GM12864 (cell line): ENCODE measurements around the gene AOPEP.

ENCODE experiments used
- DNase-seq: peaks from one replicate; pipeline ENCODE4 v3.0.0-alpha.2; 2011; ENCODE audit warnings: low read depth
- H3K4me3 ChIP-seq: 2 replicates; pipeline ENCODE4 v1.5.1; 2011; ENCODE audit warnings: mild to moderate bottlenecking, low read depth, low read length, control low read depth
- TF ChIP-seq, protein P1 (sequence below): IDR thresholded peaks from 2 replicates; pipeline ENCODE4 v1.5.1; 2011; ENCODE audit warnings: low read depth, mild to moderate bottlenecking, moderate library complexity, low read length, control low read depth, inconsistent platforms; ENCODE audit errors: missing control alignments

The AOPEP gene

DNA sequence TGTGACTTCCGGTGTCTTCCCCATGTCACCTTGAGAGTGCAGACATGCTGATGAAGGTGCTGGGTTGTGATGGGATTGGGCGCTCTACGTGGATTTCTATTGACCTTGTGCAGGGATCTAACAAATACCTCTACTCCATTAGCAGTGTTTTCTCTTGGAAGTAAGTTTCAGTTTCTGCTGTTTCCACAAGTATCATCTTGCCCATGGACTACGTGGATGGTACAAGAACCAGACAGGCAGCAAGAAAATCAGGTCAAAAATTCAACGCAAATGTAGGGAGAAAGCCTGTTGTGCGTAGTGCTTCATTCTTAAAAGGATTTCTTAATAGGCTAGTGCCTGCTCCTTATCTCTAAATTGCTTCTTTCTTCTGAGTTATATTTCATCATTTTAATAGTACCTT is 60.8 kb downstream of the AOPEP start:
- TF ChIP-seq, protein P1, sequence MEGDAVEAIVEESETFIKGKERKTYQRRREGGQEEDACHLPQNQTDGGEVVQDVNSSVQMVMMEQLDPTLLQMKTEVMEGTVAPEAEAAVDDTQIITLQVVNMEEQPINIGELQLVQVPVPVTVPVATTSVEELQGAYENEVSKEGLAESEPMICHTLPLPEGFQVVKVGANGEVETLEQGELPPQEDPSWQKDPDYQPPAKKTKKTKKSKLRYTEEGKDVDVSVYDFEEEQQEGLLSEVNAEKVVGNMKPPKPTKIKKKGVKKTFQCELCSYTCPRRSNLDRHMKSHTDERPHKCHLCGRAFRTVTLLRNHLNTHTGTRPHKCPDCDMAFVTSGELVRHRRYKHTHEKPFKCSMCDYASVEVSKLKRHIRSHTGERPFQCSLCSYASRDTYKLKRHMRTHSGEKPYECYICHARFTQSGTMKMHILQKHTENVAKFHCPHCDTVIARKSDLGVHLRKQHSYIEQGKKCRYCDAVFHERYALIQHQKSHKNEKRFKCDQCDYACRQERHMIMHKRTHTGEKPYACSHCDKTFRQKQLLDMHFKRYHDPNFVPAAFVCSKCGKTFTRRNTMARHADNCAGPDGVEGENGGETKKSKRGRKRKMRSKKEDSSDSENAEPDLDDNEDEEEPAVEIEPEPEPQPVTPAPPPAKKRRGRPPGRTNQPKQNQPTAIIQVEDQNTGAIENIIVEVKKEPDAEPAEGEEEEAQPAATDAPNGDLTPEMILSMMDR = no peak
- no peak for DNase-seq
- H3K4me3 ChIP-seq = no peak overlapping the region

GRCh38 chr9:94788570-94789105 is 62.1 kb downstream of the AOPEP start:
- no peak for DNase-seq
- H3K4me3 ChIP-seq = no peak overlapping the region
- TF ChIP-seq, protein P1 = no peak

GRCh38 chr9:94791435-94791834 is 64.9 kb downstream of the AOPEP start:
- no peak overlapping the region for H3K4me3 ChIP-seq
- TF ChIP-seq, protein P1 = no peak

DNA sequence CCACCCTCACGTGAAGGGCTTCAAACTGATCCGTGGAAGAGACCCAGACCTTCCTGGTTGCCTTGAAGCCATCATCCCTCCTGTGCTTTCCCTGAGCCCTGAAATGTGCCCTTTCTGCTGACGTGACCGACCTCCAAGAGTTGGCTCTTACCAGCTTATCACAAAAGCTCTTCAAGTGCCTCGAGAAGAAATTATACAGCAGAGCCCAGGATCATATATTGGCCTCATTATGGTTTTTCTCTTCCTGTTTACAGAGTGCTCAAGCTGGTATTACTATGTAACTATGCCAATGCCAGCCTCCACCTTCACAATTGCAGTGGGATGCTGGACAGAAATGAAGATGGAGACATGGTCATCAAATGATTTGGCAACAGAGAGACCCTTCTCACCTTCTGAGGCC is 66.0 kb downstream of the AOPEP start:
- no peak for DNase-seq
- H3K4me3 ChIP-seq = no peak overlapping the region
- TF ChIP-seq, protein P1 = no peak

More at GRCh38 chr9:94791435-94791834, 64.9 kb downstream of the AOPEP start:
- DNase-seq = no peak

DNA sequence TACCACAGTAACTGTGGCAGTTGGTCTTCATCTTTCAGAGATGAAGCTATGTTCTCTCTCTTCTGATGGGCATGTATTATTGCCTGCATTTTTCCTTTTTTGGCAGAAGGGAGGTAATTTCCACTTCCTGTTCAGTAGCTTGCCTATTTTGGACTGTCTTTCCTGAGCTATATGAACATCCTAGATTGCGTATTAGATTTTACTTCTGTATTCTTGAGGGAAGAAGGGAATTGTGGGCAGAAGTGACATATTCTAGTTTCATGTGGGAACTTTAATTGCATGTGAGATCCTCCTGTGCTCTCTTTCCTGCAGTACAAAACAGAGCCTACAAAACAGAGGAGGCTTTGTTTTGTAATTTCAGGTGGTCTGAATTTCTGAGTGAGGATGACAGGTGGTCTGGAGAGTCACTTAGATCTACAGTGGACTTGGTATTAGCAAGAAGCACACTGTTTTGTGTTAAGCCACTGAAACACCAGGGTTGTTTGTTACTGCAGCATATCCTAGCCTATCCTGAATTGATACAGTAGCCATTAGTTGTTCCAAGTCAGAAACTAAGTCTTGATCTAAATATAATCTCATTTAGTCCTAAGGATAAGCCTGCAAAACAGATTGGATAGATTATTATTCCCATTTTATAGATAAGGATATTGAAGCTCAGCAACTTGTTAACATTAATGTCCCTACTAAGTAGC is 68.1 kb downstream of the AOPEP start:
- H3K4me3 ChIP-seq = no peak overlapping the region
- no peak for DNase-seq
- TF ChIP-seq, protein P1 = no peak

GRCh38 chr9:94796687-94797086 is 70.2 kb downstream of the AOPEP start:
- no peak for DNase-seq
- TF ChIP-seq, protein P1 = no peak
- H3K4me3 ChIP-seq = no peak overlapping the region

DNA sequence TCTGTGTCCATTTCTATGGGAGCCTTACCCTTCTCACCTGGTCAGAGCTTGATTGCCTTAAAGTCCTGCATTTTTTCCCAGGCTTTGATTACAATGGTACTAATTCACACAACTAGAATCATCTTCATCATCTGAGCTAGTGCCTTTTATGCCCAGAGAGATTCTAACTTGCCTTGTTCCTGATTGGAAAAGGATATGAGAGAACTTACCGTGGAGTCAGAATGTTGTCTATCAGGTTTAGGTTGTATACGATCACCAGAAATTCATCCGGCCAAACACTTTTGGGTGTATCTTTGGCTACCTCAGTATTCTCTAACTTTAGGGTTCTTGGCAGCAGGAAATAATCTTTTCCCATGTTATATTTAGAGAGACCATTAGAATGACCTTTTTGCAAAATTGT is 71.7 kb downstream of the AOPEP start:
- no peak overlapping the region for H3K4me3 ChIP-seq
- TF ChIP-seq, protein P1 = no peak
- no peak for DNase-seq
